ENCODE measurements around the gene PIWIL4.

- TF ChIP-seq TEAD4 (IDR thresholded peaks at IDR 0.05; ENCODE audit: low read depth, low read length) (no peak), YY1 (IDR thresholded peaks at IDR 0.05; ENCODE audit: low read depth, low read length) (no peak), EZH2 (IDR thresholded peaks at IDR 0.05; ENCODE audit: low read depth, low read length, severe bottlenecking) (no peak), BRCA1 (IDR thresholded peaks at IDR 0.05; ENCODE audit: low read depth, low read length) (no peak)
Measured at GRCh38 chr11:94567181-94567670, at the start of gene PIWIL4.
